AG09319 (cell line): ENCODE results near the gene S100A5.

Experiments used
- DNase-seq: peaks from one replicate; pipeline ENCODE4 v3.0.0-alpha.2; 2010; ENCODE audit warnings: low read depth; ENCODE audit errors: extremely low read depth
- CTCF ChIP-seq: IDR thresholded peaks from 2 replicates; pipeline ENCODE4 v1.5.1; 2011; ENCODE audit warnings: low read depth, mild to moderate bottlenecking, inconsistent platforms, low read length, moderate library complexity

S100A5 gene

DNA sequence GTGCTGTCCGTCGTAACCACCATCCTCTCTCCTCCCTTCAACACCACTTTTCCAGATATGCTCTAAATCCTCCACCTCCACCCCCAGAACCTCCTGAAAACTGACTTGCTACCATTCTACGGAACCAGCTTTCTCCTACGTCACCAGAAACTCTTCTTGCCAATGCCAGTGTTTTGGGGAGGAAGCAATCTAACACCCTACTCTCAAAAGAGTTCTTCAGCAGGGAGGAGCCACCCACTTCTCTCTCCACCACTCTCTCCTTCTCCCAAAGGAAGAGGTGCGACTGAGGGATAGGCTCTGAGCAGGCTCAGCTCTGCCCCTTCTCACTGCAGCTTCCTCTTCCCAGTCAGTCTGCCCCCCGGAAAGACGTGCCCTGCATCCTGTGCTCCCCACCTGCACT lies 31.0 kb upstream of the S100A5 start:
- TF ChIP-seq CTCF, result no peak
- no peak for DNase-seq

DNA sequence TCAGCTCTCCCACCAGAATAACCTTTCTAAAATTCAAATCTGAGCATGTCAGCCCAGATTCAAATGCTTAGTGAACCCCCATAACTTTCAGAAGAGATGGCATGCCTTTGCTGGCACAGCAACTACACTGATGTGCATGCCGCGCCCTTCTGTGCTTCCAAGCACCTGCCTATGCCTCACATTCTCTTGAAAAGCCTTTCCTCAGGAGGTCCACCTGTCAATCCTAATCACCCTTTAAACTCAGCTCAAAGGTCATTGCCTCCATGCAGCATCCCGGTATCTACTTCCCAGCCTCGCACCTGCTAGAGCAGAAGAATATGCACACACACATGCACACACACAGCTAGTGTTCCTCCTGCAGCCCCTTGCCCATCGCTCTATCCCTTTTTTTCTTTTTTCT lies 30.1 kb upstream of the S100A5 start:
- TF ChIP-seq CTCF, result no peak

DNA sequence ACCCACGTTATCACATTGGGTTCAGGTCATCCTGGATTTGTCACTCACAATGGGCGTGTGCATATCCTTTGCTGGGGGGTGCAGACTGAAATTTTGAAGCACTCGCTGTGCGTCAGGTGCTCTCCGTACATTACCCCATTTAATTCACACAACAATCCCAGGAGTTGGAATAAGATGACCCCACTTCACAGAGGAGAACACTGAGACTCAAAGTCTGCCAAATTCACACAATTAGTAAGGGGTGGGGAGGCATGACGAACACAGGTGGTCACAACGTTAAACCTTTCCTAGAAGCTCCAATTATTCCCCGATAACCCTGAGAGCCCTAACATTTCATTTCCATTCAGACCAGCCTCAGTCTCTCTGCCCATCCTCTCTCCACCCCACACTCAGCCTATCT lies 28.7 kb upstream of the S100A5 start:
- no peak for TF ChIP-seq CTCF
- DNase-seq, result no peak

More for the DNA sequence above, 30.1 kb upstream of the S100A5 start:
- no peak for DNase-seq

DNA sequence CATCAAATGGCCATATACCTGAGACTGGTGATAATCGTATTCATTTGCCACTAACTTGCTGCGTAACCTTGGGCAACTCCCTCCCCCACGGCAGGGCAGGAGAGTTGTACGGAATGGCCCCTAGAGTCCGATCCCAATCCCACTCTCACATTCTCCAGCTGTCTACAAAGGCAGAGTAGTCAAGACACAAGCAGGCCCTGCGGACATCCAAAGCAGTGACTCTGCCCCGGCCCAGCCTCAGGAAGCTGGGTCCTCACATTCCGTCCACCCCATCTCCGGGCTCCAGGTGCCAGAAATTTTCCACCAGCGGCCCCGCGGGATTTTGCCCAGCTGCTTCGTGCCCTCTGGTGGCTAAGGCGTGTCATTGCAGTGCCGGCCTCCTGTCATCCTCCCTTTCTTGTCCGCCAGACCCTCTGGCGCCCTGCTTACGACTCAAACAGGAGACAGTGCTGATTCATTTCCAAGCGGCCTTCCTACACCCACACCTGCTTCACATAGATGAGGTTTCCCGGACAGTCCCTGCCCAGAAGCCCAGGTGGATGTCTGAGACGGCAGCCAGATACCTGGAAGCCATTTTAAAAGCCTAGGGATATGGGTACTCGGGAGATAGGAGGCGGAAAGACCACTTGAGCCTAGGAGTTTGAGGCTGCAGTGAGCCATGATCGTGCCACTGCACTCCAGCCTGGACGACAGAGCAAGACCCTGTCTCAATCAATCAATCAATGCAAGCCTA lies 27.8 kb upstream of the S100A5 start:
- DNase-seq, result peak; percentile 55
- TF ChIP-seq CTCF, result peak; percentile 98

DNA sequence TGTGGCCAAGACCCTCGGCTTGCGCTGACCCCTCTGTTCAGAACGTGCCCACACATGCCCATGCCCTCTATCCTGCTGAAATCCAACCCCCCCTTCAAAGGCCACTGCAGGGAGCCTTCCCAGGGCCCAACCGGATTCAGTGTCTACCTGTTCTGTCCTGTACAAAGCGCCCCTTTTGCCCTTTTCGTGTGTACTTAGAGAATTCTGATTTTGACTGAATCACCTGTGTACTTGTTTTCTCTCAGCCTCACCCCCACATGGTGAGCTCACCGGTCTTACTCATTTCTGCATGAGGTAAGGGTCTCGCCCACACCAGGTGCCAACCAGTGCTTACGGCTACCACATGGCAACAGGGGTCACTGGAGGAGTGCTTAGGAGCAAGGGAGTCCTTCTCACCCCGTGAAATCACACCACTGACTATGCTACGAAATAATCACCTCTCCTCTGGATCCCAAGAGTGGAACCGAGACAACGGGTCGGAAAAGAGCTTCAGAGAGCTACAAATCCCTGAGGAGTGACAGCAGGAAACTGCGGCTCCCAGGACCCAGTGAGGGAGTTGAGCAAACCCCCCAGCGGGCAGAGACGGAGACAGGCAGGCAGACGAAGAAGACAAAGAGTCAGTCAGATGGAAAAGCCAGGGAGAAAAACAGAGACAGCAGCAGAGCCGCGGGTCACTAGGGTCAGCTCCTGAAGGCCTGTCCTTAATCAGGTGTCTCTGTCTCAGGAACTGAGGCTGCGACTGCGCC lies 27.1 kb upstream of the S100A5 start:
- no peak for DNase-seq

GRCh38 chr1:153566414-153567371 lies 26.0 kb upstream of the S100A5 start:
- peak; percentile 98 for DNase-seq
- no peak for TF ChIP-seq CTCF

More for the DNA sequence above, 27.1 kb upstream of the S100A5 start:
- TF ChIP-seq CTCF, result no peak
